GM12872 (cell line): ENCODE measurements around the gene TNRC18.

ENCODE experiments used
- CTCF ChIP-seq: IDR thresholded peaks from 3 replicates; pipeline ENCODE4 v1.5.1; 2011; ENCODE audit warnings: low read depth, mild to moderate bottlenecking, low read length, moderate library complexity; ENCODE audit not compliant: insufficient read depth

The TNRC18 gene

GRCh38 chr7:5423306-5423975 is at the start of gene TNRC18:
TNRC18 (minus strand) TSS chr7:5423834; CDS start chr7:5421246, 2,588 bp downstream.
- no peak for TF ChIP-seq CTCF

- no peak for TF ChIP-seq CTCF
These were observed 49.0 kb upstream of the TNRC18 start for GRCh38 chr7:5472432-5473315.

DNA sequence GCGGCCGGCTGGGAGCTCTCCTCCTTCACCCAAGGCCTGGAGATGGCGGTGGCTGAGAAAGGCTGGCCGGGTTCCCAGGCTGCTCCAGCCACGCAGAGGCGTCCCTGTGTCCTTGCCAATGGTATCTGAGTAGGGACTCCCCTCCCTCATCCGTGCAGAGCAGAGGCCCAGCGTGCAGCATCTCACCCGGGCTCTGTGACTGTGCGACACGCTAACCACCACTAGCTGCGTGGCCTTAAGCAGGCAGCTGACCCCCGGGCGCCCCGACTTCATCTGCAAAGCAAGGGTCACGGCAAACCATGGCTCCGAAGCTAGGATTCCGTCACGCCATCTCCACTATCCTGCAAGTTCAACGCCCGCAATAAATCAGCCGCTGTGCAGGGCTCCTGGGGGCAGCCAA is 47.2 kb upstream of the TNRC18 start:
- no peak for TF ChIP-seq CTCF

GRCh38 chr7:5470167-5470532 is 46.5 kb upstream of the TNRC18 start:
- TF ChIP-seq CTCF, result no peak

GRCh38 chr7:5469375-5470166 is 45.9 kb upstream of the TNRC18 start:
- TF ChIP-seq CTCF, result no peak

GRCh38 chr7:5467645-5468044 is 44.0 kb upstream of the TNRC18 start:
- TF ChIP-seq CTCF, result no peak

GRCh38 chr7:5466551-5466950 is 42.9 kb upstream of the TNRC18 start:
- TF ChIP-seq CTCF, result no peak
